ENCODE data around the gene CTIF. TPM values are rescaled to one million over a fixed set of nuclear protein-coding genes. Genes with fewer than 3 reads are reported as not detected.

Gene CTIF
- total RNA-seq, 1 experiment from 2014 or later, result 26.5 TPM

DNA sequence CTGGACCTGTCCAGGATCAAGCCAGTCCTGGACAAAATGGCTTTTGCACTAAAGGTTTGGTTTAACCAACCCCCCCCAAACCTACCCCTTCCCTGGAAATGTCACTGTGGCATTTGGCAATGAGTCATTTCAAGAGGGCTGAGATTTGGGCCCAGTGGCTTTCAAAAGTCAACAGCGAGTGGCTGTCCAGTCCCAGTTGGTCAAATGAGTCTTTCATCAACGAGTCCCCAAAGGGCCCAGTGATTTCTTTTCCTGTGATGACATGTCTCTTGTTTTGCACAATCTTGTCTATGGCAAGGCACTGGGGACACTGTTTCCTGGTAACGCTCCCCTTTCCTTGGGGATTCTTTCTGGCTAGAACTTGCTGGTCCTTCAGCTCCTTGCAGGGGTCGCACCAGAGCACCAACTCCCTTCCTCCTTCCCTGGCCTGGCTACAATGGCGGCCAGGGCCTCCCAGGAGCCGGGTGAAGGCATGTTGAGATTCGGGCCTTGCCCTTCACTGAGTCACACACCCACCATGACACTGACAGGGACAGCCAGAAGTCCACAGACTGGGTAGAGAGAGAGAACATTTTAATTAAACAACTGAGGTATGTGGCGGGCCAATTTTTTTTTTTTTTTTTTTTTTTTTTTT lies 324.7 kb downstream of the CTIF start:
- in situ Hi-C loops (cut with HindIII; ENCODE audit: low pct_unique_long_range_greater_than_20kb, low sequenced_read_pairs), result no loop called here
- no peaks in the 10 kb centered on the region for H3K27me3 ChIP-seq (ENCODE audit: control insufficient read depth, insufficient read depth, low read length)
- no peak overlapping the region for H3K27ac ChIP-seq (ENCODE audit: low read length)
- no peak for DNase-seq (ENCODE audit: low read depth, low spot score)
- ChIA-PET POLR2A (no interaction called here), CTCF (no interaction called here)
- no peaks in the 10 kb centered on the region for H3K36me3 ChIP-seq (ENCODE audit: control insufficient read depth, insufficient read depth, low read length)
- H3K4me1 ChIP-seq (ENCODE audit: control insufficient read depth, insufficient read depth, low read length), result no peaks in the 10 kb centered on the region; the same call in 1 of the 2 replicates
- TF ChIP-seq SIN3A (IDR thresholded peaks at IDR 0.05; ENCODE audit: borderline replicate concordance, insufficient read depth, low read depth, low read length), result no peak
- TF ChIP-seq, protein P1, sequence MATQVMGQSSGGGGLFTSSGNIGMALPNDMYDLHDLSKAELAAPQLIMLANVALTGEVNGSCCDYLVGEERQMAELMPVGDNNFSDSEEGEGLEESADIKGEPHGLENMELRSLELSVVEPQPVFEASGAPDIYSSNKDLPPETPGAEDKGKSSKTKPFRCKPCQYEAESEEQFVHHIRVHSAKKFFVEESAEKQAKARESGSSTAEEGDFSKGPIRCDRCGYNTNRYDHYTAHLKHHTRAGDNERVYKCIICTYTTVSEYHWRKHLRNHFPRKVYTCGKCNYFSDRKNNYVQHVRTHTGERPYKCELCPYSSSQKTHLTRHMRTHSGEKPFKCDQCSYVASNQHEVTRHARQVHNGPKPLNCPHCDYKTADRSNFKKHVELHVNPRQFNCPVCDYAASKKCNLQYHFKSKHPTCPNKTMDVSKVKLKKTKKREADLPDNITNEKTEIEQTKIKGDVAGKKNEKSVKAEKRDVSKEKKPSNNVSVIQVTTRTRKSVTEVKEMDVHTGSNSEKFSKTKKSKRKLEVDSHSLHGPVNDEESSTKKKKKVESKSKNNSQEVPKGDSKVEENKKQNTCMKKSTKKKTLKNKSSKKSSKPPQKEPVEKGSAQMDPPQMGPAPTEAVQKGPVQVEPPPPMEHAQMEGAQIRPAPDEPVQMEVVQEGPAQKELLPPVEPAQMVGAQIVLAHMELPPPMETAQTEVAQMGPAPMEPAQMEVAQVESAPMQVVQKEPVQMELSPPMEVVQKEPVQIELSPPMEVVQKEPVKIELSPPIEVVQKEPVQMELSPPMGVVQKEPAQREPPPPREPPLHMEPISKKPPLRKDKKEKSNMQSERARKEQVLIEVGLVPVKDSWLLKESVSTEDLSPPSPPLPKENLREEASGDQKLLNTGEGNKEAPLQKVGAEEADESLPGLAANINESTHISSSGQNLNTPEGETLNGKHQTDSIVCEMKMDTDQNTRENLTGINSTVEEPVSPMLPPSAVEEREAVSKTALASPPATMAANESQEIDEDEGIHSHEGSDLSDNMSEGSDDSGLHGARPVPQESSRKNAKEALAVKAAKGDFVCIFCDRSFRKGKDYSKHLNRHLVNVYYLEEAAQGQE (IDR thresholded peaks at IDR 0.05; ENCODE audit: insufficient read depth in 1 of 2, low read depth in 2 of 2, low read length in 1 of 2), result no peak
- H3K9me3 ChIP-seq (ENCODE audit: control insufficient read depth, insufficient read depth, low read depth, low read length), result no peaks in the 10 kb centered on the region
- H3K4me3 ChIP-seq (ENCODE audit: low read depth in 2 of 2, low read length in 2 of 2), result no peak overlapping the region
- no peak for ATAC-seq
- intact Hi-C loops (cut with micrococcal nuclease; ENCODE audit: unreplicated experiment), result no loop called here
- no TSS peak for BruUV-seq (replicated peaks)

DNA sequence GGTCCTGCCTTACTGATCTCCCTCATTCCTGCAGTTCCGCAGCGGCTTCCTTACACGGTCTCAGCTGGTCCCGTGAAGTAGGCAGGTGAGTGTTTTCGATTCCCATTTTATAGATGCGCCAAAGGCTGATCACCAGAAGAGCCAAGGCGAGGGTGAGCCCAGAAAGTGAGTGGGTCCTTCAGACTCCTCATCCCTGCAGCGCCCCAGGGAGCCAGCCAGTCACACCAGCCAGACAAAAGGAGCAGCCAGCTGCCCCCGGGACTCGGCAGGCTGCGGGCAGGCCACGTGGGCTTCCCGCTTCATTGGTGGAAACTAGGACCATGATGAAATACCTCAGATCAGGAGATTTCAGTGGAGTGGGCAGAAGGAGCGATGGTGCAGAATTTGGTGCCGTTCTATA lies 326.0 kb downstream of the CTIF start:
- no peak overlapping the region for H3K4me3 ChIP-seq (ENCODE audit: low read depth in 2 of 2, low read length in 2 of 2)
- H3K36me3 ChIP-seq (ENCODE audit: control insufficient read depth, insufficient read depth, low read length), result no peaks in the 10 kb centered on the region
- ChIA-PET POLR2A (no interaction called here), CTCF (no interaction called here)
- H3K9me3 ChIP-seq (ENCODE audit: control insufficient read depth, insufficient read depth, low read depth, low read length), result no peaks in the 10 kb centered on the region
- no TSS peak for BruUV-seq (replicated peaks)
- no peaks in the 10 kb centered on the region for H3K27me3 ChIP-seq (ENCODE audit: control insufficient read depth, insufficient read depth, low read length)
- DNase-seq (ENCODE audit: low read depth, low spot score), result no peak
- H3K4me1 ChIP-seq (ENCODE audit: control insufficient read depth, insufficient read depth, low read length), result peaks cover 4% of the 10 kb centered on the region
- in situ Hi-C loops (cut with HindIII; ENCODE audit: low pct_unique_long_range_greater_than_20kb, low sequenced_read_pairs), result no loop called here
- intact Hi-C loops (cut with micrococcal nuclease; ENCODE audit: unreplicated experiment), result no loop called here
- no peak overlapping the region for H3K27ac ChIP-seq (ENCODE audit: low read length)
- TF ChIP-seq POLR2AphosphoS5 (IDR thresholded peaks at IDR 0.05; ENCODE audit: low read depth, low read length) (no peak), TCF7L2 (IDR thresholded peaks at IDR 0.05; ENCODE audit: low read depth, low read length) (no peak), SIN3A (IDR thresholded peaks at IDR 0.05; ENCODE audit: borderline replicate concordance, insufficient read depth, low read depth, low read length) (no peak)
- TF ChIP-seq, protein P1 (IDR thresholded peaks at IDR 0.05; ENCODE audit: insufficient read depth in 1 of 2, low read depth in 2 of 2, low read length in 1 of 2), result no peak
- TF ChIP-seq, protein P2, sequence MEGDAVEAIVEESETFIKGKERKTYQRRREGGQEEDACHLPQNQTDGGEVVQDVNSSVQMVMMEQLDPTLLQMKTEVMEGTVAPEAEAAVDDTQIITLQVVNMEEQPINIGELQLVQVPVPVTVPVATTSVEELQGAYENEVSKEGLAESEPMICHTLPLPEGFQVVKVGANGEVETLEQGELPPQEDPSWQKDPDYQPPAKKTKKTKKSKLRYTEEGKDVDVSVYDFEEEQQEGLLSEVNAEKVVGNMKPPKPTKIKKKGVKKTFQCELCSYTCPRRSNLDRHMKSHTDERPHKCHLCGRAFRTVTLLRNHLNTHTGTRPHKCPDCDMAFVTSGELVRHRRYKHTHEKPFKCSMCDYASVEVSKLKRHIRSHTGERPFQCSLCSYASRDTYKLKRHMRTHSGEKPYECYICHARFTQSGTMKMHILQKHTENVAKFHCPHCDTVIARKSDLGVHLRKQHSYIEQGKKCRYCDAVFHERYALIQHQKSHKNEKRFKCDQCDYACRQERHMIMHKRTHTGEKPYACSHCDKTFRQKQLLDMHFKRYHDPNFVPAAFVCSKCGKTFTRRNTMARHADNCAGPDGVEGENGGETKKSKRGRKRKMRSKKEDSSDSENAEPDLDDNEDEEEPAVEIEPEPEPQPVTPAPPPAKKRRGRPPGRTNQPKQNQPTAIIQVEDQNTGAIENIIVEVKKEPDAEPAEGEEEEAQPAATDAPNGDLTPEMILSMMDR (IDR thresholded peaks at IDR 0.05), result no peak
- ATAC-seq, result no peak
